GM18870 (cell line): ENCODE data around the gene E2F7.
A peak's percentile ranks its signal among the peaks of the same experiment; 100 is the strongest.

Experiments used
- ATAC-seq: cut with Tn5 transposase; IDR thresholded peaks from one replicate; pipeline ENCODE4 v1.9.1; 2021; ENCODE audit warnings: moderate library complexity; ENCODE audit not compliant: unreplicated experiment

Gene E2F7

DNA sequence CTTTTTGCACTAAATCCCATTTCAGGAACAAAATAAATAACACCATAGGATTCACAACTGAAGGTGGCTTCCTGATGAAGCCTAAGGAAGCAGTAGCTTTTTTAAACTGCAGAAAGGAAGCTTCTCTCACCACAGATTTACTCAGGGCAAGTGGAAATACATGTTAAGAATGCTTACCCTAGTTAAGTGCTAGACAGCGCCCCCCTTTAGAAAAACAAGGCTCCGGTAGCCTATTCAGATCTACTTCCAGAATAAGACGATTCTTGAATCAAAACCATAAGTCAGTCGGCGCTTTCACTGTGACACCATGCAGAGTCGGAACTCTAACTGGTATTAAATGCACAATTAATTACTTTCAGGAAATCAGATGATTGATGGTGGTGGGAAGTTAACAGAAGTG is 41.9 kb downstream of the E2F7 start:
- no peak for ATAC-seq

DNA sequence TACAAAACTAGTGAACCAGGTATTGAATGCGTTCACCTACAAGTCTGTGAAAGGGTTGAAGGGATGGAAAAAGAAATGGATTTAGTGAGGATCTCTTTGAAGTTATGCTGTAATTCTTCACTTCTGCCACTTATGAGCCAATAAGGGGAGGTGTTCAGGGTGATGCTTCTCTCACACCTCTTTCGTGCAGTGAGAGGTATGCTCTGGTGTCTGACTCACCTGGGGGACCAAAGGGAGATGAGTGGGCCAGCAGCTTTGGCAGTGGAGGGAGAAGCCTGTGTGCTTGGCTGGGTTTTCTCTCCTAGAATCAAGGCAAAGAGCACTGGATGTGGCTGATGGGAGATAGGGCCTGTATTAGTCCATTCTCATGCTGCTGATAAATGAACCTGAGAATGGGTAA is 45.4 kb downstream of the E2F7 start:
- no peak for ATAC-seq

DNA sequence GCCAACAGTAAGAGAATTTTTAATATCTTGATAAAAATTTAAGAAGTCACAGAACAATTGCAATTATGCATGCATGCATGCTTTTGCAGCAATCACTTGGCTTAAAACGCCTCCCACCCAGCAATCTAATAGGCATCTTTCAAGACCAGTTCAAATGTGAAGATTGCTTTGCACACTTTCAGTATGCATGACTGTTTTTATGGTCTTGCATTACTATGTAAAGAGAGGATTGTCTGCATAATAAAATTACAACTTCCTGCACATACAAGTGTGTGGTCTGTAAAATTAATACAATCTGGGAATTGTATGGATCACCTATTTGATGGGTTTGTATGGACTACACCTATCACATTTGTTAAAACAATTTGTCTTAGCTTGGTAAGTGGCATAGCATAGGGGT is 48.8 kb downstream of the E2F7 start:
- ATAC-seq: no peak

DNA sequence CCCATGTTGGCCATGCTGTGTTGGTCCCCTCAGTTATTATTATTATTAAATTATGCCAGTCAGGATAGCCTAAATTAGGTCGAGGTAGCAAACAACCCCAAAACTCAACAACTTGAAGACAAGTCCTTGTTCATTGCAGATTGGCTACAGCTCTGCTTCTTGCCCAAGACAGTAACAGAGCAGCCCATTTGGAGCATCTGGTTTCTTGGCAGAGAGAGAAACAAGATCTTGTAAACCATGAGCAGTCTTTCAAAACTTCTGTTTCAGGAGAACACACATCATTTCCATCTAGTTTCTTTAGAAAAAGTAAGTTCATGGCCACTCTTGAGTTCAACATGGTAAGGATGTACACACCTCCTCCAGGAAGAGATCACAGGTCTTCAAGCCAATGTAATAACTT is 52.3 kb downstream of the E2F7 start:
- ATAC-seq: no peak

DNA sequence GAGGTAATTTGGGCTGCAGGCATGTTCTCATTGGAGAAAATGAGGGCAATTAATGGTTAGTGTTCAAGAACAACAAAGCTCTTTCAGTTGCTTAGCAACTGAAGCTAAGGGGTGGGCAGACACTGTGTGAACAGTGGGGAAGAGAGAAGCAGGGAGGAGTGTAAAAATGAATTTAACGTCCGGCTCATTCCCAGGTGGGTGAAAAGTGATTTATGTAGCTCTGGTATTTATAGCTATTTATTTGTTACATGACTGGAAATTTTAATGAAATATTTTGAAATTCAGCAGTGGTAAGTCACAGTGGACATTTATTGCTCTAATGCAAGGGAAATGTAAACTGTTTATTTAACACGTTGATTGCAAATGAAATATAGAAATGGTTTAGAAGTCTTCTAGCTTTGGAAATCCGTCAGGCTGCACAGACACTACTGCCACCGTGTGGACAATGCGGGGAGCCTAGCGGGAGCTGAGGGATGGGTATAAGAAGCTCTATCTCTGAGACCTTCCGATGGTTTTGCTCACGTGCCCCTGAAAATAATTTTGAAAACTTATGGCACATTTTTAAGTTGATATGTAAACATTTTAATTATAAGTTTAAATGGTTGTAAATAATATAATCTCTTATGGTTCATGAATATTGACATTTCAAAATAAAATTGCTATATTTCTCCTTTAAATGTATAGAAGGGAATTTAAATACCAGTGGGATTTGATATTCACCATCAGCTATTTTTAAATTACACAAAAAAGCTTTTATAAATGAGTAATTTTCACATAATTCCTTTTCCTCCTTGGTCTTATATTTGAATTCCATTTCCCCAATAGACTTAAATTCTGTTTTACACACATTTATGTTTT is 54.4 kb downstream of the E2F7 start:
- ATAC-seq: peak; percentile 91

DNA sequence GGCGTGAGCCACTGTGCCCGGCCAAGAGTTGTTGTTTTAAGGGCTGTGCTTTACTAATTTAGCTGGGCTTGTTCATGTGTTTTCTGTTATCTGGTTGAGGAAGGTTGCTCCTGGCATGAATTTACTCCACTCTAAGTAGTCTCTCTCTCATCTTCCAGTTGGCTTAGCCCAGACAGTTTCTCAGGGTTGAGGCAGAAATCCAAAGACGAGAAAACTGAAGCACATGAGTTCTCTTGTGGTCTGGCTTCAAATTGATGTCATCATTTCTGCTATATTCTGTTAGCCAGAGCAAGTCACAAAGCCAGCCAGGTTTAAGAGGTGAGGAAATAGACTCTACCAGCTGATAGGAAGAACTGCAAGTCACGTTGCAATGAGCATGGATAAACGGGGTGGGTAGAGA is 57.9 kb downstream of the E2F7 start:
- ATAC-seq: no peak

DNA sequence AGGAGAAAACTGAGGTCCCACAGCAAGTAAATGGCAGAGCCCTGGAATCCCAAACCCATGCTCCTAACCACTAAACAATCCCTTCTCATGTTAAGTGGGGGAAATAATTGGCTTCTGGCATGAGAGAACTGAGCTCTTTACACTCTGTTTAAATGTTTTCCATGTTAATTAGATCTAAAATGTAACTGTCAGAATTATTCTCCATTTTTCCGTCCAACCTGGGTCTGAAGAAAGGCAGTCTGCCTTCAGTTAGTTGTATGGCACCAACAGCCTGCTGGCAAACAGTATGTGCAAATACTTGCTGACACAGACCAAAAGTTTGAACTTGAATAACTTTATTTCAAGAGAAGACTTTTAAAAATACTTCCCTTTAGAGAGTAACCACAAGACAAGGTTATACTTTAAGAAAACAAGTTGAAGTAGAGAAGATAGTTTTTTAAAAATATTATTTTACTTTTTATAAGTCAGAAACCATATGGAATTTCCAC is 59.7 kb downstream of the E2F7 start:
- no peak for ATAC-seq

DNA sequence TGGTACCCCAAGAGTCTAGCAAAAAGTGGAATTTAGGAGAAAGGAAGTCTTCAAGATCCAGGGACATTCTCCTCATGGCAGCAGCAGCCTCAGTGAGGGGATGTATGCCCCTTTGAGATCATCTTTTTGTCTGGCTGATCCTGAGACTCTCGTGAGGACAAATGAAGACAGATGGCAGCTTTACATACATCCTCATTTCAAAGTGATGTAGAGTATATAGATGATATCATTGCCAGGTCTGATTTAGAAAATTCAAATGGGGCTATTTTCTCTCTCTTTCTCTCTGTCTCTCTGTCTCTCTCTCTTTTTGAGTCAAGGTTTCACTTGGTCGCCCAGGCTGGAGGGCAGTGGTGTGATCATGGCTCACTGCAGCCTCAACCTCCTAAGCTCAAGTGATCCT is 61.5 kb downstream of the E2F7 start:
- peak; percentile 54 for ATAC-seq

DNA sequence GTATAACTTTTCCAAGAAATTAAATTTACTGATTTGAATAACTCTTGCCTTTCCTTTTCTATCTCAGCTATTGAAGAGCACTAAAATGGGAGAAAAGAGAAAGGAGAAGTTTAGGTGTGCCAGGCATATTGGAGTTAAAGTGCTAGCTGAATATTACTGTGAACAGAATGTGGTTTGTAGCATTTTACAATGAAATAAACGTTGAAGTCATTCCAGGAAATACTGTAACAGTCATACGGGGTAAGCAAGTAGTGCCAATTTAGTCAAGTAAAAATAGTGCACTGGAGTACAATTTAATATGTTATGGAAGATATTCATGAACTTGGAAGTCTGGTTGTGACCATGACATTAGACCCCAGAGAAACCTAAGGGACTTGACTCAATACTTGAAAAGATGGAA is 62.1 kb downstream of the E2F7 start:
- no peak for ATAC-seq

DNA sequence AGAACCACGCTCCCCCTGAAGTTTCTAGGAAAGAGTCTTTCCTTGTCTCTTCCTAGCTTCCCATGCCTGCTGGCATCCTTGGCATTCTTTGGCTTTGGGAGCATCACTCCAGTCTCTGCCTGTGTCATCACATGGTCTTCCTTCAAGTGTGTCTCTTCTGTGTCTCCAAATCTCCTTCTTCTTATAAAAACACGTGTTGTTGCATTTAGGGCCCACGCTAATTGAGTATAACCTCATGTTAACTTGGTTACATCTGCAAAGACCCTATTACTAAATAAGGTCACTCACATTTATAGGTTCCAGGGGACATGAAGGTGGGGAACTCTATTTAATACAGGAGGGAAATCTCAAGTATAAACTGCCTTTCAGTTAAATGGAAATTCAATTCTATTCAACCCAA is 63.0 kb downstream of the E2F7 start:
- no peak for ATAC-seq

DNA sequence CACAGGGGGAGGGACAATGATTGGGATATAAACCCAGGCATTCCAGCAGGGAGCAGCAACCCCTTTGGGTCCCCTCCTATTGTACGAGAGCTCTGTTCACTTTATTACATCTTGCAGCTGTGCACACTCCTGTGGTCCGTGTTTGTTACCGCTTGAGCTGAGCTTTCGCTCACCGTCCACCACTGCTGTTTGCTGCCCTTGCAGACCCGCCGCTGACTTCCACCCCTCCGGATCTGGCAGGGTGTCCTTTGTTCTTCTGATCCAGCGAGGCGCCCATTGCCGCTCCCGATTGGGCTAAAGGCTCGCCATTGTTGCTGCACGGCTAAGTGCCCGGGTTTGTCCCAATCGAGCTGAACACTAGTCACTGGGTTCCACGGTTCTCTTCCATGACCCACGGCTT is 64.1 kb downstream of the E2F7 start:
- ATAC-seq: no peak

DNA sequence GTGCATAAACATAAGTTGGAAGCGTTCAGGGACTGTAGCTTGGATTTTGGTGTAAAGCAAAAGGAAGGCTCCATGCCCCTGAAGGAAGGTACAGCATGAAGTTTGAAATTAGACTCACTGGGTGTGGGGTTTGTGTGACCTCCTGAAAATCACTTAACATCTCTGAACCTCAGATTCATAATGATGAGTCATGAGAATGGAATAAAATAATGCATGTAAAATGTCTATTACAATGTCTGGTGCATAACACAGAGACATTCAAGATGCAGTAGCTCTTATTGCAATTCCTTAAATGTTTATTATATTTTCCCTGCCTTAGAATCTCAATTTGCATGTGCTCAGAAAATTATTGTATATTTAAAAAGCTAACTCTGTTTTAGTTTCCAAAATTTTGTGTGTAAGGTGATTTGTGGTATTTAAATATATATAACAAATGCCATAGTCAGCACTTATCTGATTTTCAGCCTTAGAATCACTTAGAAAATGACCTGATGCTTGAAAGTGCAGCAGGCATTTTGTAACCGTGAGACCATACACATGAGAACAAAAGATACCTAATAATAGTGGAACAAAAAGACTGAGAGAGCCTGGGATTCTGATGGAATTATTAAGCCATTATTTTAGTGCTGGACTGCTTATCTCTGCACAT is 66.3 kb downstream of the E2F7 start:
- ATAC-seq: no peak

DNA sequence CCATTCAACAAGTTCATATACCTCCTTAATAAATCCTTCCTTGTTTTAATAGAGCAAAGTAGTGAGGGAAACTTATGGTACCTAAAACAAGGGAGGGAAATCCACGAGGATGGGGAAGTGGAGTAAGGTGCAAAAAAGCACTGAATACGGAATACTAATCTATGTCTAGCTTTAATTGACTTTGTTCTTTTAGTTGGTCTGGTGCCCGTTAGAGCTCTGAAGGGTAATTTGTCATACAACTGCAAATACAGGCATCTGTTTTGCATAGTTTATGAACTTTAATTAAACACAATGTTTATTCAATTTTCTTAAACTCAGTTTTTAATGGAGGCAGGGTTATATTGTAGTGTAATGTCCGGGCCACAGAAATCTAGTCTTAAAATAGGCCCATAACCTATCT is 67.0 kb downstream of the E2F7 start:
- ATAC-seq: no peak

DNA sequence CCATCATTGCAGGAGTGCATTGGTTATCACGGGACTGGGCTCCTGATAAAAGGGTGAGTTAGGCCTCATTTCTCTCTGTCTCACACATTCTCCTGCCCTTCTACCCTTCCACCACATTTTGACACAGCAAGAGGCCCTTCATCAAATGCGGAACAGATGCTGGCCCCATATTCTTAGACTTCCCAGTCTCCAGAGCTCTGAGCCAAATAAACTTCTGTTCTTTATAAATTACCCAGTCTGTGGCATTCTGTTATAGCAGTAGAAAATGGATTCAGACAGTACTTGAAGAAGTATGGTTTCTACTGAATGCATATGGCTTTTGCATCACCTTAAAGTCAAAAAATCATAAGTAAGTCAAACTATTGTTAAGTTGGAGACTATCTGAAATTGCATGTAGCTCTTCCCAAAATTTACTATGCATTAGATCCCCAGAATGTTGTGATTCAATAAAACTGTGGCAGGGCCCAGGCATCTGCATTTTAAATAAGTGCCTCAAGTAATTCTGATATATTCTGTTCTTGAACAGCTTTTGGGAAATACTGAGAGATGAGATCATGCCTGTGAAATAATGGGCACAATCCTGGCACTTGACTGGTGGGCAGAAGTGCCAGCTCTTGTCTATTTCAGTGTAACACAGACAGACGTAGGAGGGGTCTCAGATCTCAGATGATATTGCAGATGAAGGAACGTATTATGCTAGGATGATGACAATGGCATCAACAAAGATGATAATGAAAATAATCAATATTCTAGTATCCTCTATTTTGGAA is 68.2 kb downstream of the E2F7 start:
- ATAC-seq: no peak

DNA sequence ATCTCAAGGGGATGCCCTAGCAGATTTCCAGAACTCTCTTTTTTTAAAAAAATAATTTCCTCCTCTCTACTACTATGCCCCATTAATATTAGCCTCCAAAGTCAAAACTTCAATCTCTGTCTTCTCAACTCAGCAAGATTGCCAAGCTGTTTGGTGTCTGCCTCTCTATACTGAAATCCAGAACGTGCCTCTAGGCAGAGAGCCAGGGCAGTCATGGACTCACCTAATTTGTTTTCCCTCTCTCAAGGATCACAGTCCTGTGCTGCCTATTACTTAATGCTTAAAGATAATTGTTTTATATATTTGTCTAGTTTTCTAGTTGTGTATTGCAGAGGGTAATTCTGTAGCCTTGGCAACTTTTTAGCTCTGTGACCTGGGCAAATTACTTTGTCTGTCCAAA is 74.7 kb downstream of the E2F7 start:
- ATAC-seq: no peak

DNA sequence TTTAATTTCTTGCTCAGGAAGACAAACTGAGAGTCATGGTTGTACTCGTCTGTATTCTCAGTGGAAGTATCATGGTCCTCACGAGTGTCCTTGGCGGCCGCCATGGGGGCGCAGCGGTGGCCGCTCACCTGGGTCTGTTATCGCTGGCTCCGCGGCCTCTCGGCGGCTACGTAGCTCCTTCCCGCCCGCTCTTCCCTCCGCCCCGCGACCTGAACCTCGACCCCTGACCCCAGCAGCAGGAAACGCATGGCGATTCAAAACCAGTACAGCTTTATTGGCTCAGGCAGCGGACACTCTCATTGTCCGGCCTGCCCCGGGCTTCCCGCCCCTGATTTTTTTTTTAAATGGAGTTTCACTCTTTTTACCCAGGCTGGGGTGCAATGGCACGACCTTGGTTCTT is 80.8 kb downstream of the E2F7 start:
- ATAC-seq: no peak

DNA sequence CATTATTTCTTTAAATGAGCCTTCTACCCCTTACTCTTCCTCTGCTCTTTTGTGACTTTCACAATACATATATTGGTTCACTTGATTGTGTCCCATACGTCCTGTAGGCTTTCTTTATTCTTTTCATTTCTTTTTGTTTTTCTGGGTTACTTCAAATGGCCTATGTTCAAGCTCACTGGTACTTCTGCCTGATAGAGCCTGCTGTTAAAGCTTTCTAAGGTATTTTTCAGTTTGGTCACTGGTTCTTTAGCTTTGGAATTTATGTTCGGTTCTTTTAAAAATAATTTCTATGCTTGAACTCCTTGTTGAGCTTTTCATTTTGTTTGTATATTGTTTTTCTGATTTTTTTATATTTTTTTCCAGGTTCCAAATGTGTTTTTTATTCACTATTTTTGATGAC is 81.9 kb downstream of the E2F7 start:
- ATAC-seq: no peak

DNA sequence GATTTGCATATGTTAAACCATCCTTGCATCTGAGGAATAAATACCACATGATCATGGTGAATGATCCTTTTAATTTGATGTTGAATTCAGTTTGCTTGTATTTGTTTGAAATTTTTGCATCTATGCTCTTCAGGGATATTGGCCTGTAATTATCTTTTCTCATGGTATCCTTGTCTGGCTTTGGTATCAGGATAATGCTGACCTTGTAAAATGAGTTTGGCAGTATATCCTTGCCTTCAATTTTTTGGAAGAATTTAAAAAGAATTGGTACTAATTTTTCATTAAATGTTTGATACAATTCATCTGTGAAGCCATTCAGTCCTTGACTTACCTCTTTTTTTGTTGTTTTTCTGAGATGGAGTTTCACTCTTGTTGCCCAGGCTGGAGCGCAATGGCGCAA is 85.2 kb downstream of the E2F7 start:
- no peak for ATAC-seq

DNA sequence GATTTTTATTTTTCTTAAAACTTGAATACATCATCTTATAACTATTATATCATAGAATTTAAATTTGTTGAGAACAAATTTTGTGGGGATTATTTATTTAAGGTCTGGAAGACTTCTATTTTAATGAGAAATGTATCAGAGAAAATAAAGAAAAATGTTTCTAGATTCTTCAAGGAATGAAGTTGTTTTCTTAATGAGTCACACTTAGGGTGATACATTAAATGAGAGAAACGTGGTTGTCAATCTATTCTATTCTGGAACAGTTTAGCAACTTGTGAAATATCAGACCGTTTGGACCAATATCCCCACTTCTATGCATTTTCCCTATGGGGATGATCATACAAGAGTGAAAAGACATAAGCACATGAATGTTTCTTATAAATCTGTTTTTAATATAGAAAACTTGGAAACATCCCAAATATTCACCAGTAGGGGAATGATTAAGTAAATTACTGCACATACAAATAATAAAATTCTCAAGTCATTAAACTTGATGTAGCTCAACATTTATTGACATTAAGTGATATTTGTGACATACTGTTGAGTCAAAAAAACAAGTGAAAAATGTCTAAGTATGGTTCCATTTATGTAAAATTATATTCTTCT is 88.5 kb downstream of the E2F7 start:
- no peak for ATAC-seq
